Measurements from ENCODE around the gene DSCAML1.

- TF ChIP-seq CTCF (IDR thresholded peaks at IDR 0.05; ENCODE audit: insufficient read depth, low read depth, low read length) = no peak
- TF ChIP-seq EZH2 (IDR thresholded peaks at IDR 0.05; ENCODE audit: insufficient read depth, low read length) = no peak
Measured at GRCh38 chr11:117417856-117418255, 379.2 kb downstream of the DSCAML1 start.
